Measurements from ENCODE around the gene NT5DC3. TPM values are rescaled to one million over a fixed set of nuclear protein-coding genes. Genes with fewer than 3 reads are reported as not detected.

The NT5DC3 gene
- total RNA-seq, result 6.1 and 6.3 TPM in 2 replicates
- polyA plus RNA-seq, result 2.8 and 4.4 TPM in 2 replicates

GRCh38 chr12:103840876-103841689, at the start of gene NT5DC3:
Gene NT5DC3 (minus strand): TSS chr12:103841234. CDS start chr12:103841156, 78 bp downstream.
- DNase-seq (ENCODE audit: low spot score), result peak; percentile 94
- Histone ChIP-seq H3K9me2 (replicated peaks; ENCODE audit: insufficient read depth) (no peaks in the 10 kb centered on the region), H3K4me2 (peak within 1 kb of the TSS; percentile 95), H3K4me3 (peak within 1 kb of the TSS; percentile 63), H3K36me3 (replicated peaks; ENCODE audit: insufficient read depth, low read depth) (no peaks in the 10 kb centered on the region), H2AFZ (peak within 1 kb of the TSS; percentile 97), H3K27me3 (no peaks in the 10 kb centered on the region), H3K9me3 (ENCODE audit: low read depth) (no peaks in the 10 kb centered on the region), H3K4me1 (ENCODE audit: insufficient read depth) (peaks cover 18% of the 10 kb centered on the region), H3K27ac (peak within 1 kb of the TSS; percentile 85), H3K79me2 (peaks cover 39% of the 10 kb centered on the region), H4K20me1 (ENCODE audit: insufficient read depth, poor library complexity, severe bottlenecking) (no peaks in the 10 kb centered on the region)
- TF ChIP-seq EZH2 (IDR thresholded peaks at IDR 0.05; ENCODE audit: borderline replicate concordance) (no peak), EZH2phosphoT487 (IDR thresholded peaks at IDR 0.05; ENCODE audit: low read depth, severe bottlenecking, unreplicated experiment) (no peak), CTCF (IDR thresholded peaks at IDR 0.05; ENCODE audit: poor library complexity) (no peak)
- under 1% methylated on average over 33 of the region's 86 CpGs for WGBS (ENCODE audit: low lambda C conversion rate, missing lambda C conversion rate)

DNA sequence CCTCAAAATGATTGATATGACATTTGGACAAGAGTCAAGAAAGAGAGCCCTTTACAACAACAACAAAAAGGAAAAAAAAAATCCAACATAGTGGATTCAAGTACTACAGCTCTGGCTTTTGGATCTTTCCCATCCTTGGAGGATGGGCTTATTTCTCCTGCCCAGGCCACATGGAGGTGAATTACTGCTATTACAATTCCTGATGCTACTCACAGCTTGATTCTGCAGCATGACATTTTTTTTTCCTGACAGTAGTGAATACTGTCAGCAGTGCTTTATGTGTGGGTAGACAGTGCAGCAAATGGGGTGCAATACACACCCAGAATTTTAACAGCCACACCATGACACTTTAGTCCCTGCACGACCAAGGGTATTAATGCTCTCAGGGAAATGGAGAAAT, 46.7 kb upstream of the NT5DC3 start:
- Histone ChIP-seq H3K79me2 (no peaks in the 10 kb centered on the region), H3K36me3 (replicated peaks; ENCODE audit: insufficient read depth, low read depth) (no peaks in the 10 kb centered on the region), H3K4me3 (no peak overlapping the region)

GRCh38 chr12:103886195-103886797, 45.3 kb upstream of the NT5DC3 start:
- Histone ChIP-seq H3K27ac (no peak overlapping the region), H3K9me2 (replicated peaks; ENCODE audit: insufficient read depth) (no peaks in the 10 kb centered on the region), H2AFZ (no peak overlapping the region), H3K79me2 (no peaks in the 10 kb centered on the region), H3K4me1 (ENCODE audit: insufficient read depth) (no peaks in the 10 kb centered on the region), H3K4me2 (no peak overlapping the region), H3K36me3 (replicated peaks; ENCODE audit: insufficient read depth, low read depth) (no peaks in the 10 kb centered on the region), H4K20me1 (ENCODE audit: insufficient read depth, poor library complexity, severe bottlenecking) (no peaks in the 10 kb centered on the region), H3K27me3 (no peaks in the 10 kb centered on the region), H3K4me3 (no peak overlapping the region), H3K9me3 (ENCODE audit: low read depth) (no peaks in the 10 kb centered on the region)
- DNase-seq (ENCODE audit: low spot score), result no peak
- WGBS (ENCODE audit: low lambda C conversion rate, missing lambda C conversion rate), result 91% methylated on average over 4 of the region's 4 CpGs
- TF ChIP-seq EZH2 (IDR thresholded peaks at IDR 0.05; ENCODE audit: borderline replicate concordance) (no peak), EZH2phosphoT487 (IDR thresholded peaks at IDR 0.05; ENCODE audit: low read depth, severe bottlenecking, unreplicated experiment) (no peak), CTCF (IDR thresholded peaks at IDR 0.05; ENCODE audit: poor library complexity) (no peak)

More for the DNA sequence above, 46.7 kb upstream of the NT5DC3 start:
- Histone ChIP-seq H3K27ac (no peak overlapping the region), H3K4me1 (ENCODE audit: insufficient read depth) (no peaks in the 10 kb centered on the region), H3K27me3 (no peaks in the 10 kb centered on the region), H3K4me2 (no peak overlapping the region), H4K20me1 (ENCODE audit: insufficient read depth, poor library complexity, severe bottlenecking) (no peaks in the 10 kb centered on the region), H3K9me2 (replicated peaks; ENCODE audit: insufficient read depth) (no peaks in the 10 kb centered on the region), H3K9me3 (ENCODE audit: low read depth) (no peaks in the 10 kb centered on the region), H2AFZ (no peak overlapping the region)
- no peak for DNase-seq (ENCODE audit: low spot score)
- 88% methylated on average over 1 of the region's 1 CpG for WGBS (ENCODE audit: low lambda C conversion rate, missing lambda C conversion rate)
- TF ChIP-seq CTCF (IDR thresholded peaks at IDR 0.05; ENCODE audit: poor library complexity) (no peak), EZH2phosphoT487 (IDR thresholded peaks at IDR 0.05; ENCODE audit: low read depth, severe bottlenecking, unreplicated experiment) (no peak), EZH2 (IDR thresholded peaks at IDR 0.05; ENCODE audit: borderline replicate concordance) (no peak)

Measured in hepatocyte (in vitro differentiated cells).